ENCODE results near the gene CPEB4. TPM values are rescaled to one million over a fixed set of nuclear protein-coding genes. Genes with fewer than 3 reads are reported as not detected.

CPEB4 gene
- total RNA-seq, 2 donors from 2014 or later, result 54.7 to 65.6 TPM

DNA sequence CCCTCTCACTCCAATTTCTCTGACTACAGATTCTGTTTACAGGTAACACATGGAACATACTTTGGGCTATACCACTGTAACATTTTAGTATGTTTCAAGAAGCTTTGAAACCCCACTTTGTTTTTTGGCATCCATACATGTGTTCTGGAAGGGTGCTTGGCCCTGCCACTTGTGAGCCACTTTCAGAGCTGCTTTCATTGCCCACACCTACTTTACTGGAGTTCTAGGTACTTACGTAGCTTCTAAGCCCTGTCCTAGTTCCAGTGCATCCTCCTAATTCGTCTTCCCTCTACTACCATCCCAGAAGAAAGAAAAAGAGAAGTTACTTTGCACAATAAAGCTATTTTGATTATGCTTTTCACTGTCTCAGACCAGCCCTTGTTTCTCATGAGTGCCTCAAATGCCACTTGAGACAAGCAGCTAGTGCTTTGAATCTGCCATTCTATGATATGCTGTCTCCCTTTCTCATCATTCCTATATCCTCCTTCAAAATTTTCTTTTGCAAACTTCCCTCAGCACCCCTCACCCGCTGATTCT, 74.4 kb downstream of the CPEB4 start:
- peaks cover 5% of the 10 kb centered on the region for H3K36me3 ChIP-seq
- no peaks in the 10 kb centered on the region for H3K27me3 ChIP-seq (replicated peaks; ENCODE audit: insufficient read depth)
- ATAC-seq (ENCODE audit: insufficient number of reproducible peaks, low FRiP score, low read depth) (no peak), DNase-seq (ENCODE audit: low spot score) (no peak)
- no peak overlapping the region for H3K4me3 ChIP-seq
- H3K27ac ChIP-seq, result no peak overlapping the region
- H3K4me1 ChIP-seq (ENCODE audit: control insufficient read depth in 1 of 2, low read depth in 2 of 2), result no peaks in the 10 kb centered on the region
- H3K9me3 ChIP-seq, result no peaks in the 10 kb centered on the region
- TF ChIP-seq CTCF (IDR thresholded peaks at IDR 0.05), result no peak

DNA sequence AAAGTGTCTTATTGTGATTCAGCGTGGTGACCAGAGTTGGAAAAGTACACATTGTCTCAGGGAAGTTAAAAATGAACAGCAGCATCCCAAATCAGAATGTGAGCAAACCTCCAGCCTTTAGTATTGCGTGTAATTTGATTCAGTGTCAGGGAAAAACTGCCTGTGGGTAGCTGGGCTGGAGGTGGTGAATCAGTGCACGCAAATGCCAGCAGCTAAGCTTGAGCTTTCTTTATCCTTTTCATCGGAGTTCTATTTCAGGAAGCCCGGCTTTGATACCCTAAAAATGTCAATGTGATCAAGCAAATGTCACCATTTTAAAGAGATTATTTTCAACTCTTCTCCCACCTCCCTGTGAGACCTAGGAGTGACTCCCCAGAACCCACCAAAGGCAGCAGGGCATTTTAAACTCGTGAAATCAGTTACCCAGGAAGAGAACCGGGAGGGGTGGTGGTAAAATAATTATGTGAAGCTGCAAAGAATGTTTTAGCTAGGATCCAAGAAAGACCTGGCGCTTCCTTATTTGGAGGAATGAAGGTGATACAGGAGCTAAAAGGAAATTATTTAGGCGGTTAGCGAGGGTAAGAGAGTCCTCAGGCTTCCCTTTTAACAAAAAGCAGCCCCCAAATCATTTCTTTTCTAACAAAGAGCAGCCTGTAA, 75.2 kb downstream of the CPEB4 start:
- no peak for ATAC-seq (ENCODE audit: insufficient number of reproducible peaks, low FRiP score, low read depth)
- no peak for TF ChIP-seq CTCF (IDR thresholded peaks at IDR 0.05)
- H3K4me3 ChIP-seq, result peak overlapping the region; percentile 35
- H3K4me1 ChIP-seq (ENCODE audit: control insufficient read depth in 1 of 2, low read depth in 2 of 2), result no peaks in the 10 kb centered on the region
- H3K27me3 ChIP-seq (replicated peaks; ENCODE audit: insufficient read depth), result no peaks in the 10 kb centered on the region
- DNase-seq (ENCODE audit: low spot score), result no peak
- no peak overlapping the region for H3K27ac ChIP-seq
- no peaks in the 10 kb centered on the region for H3K9me3 ChIP-seq
- no peaks in the 10 kb centered on the region for H3K36me3 ChIP-seq

GRCh38 chr5:173963867-173964441, 75.8 kb downstream of the CPEB4 start:
- ATAC-seq (ENCODE audit: insufficient number of reproducible peaks, low FRiP score, low read depth) (no peak), DNase-seq (ENCODE audit: low spot score) (no peak)
- Histone ChIP-seq H3K4me1 (ENCODE audit: control insufficient read depth in 1 of 2, low read depth in 2 of 2) (no peaks in the 10 kb centered on the region), H3K27me3 (replicated peaks; ENCODE audit: insufficient read depth) (no peaks in the 10 kb centered on the region), H3K9me3 (no peaks in the 10 kb centered on the region), H3K4me3 (peak overlapping the region; percentile 35), H3K36me3 (no peaks in the 10 kb centered on the region), H3K27ac (no peak overlapping the region)
- no peak for TF ChIP-seq CTCF (IDR thresholded peaks at IDR 0.05)

GRCh38 chr5:173964506-173964905, 76.4 kb downstream of the CPEB4 start:
- Histone ChIP-seq H3K27ac (no peak overlapping the region), H3K4me3 (no peak overlapping the region), H3K27me3 (replicated peaks; ENCODE audit: insufficient read depth) (no peaks in the 10 kb centered on the region), H3K9me3 (no peaks in the 10 kb centered on the region), H3K36me3 (no peaks in the 10 kb centered on the region), H3K4me1 (ENCODE audit: control insufficient read depth in 1 of 2, low read depth in 2 of 2) (no peaks in the 10 kb centered on the region)
- DNase-seq (ENCODE audit: low spot score) (no peak), ATAC-seq (ENCODE audit: insufficient number of reproducible peaks, low FRiP score, low read depth) (no peak)
- no peak for TF ChIP-seq CTCF (IDR thresholded peaks at IDR 0.05)

GRCh38 chr5:173967241-173967640, 79.1 kb downstream of the CPEB4 start:
- Histone ChIP-seq H3K27me3 (replicated peaks; ENCODE audit: insufficient read depth) (no peaks in the 10 kb centered on the region), H3K36me3 (no peaks in the 10 kb centered on the region), H3K4me3 (no peak overlapping the region), H3K27ac (no peak overlapping the region), H3K4me1 (ENCODE audit: control insufficient read depth in 1 of 2, low read depth in 2 of 2) (peaks cover 0 to 7% of the 10 kb centered on the region in 2 donors), H3K9me3 (no peaks in the 10 kb centered on the region)
- no peak for ATAC-seq (ENCODE audit: insufficient number of reproducible peaks, low FRiP score, low read depth)
- DNase-seq (ENCODE audit: low spot score), result no peak
- TF ChIP-seq CTCF (IDR thresholded peaks at IDR 0.05), result no peak
